KOPT-K1 (cell line): Measurements from ENCODE around the gene UBE2D2.

Source experiments
- H3K27ac ChIP-seq: fragments of 200-600 bp; sonication (generic); 2 replicates; pipeline ENCODE4 v1.5.1; 2016; ENCODE audit warnings: antibody characterized with exemption, mild to moderate bottlenecking, low read depth, low read length; ENCODE audit not compliant: poor library complexity, severe bottlenecking
- H3K36me3 ChIP-seq: fragments of 200-600 bp; sonication (generic); 2 replicates; pipeline ENCODE4 v1.5.1; 2017; ENCODE audit warnings: antibody characterized with exemption, mild to moderate bottlenecking, low read length, moderate library complexity; ENCODE audit not compliant: insufficient read depth
- H3K9me3 ChIP-seq: fragments of 200-600 bp; sonication (generic); 2 replicates; pipeline ENCODE4 v1.5.1; 2017; ENCODE audit warnings: antibody characterized with exemption, low read length, mild to moderate bottlenecking; ENCODE audit not compliant: insufficient read depth, poor library complexity, severe bottlenecking

Gene UBE2D2

DNA sequence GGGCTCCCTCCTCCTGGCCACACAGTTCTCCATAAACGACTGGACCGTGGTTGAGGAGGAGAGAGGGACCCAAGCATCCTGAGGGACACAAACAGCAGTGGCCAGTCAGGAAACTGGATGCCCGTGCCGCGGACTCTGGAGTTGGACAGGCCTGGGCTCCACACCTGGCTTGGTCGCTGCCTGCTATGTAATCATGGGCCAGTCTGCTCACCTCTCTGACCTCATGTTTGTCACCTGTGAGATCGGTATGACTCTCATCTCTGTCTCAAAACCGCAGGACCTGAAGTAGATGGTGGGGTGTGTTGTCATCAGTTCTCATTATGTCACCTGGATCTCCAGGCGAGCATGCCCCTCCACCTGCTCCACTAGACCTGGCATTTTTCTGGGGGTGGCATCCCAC, 101.5 kb downstream of the UBE2D2 start:
- no peak overlapping the region for H3K27ac ChIP-seq
- no peaks in the 10 kb centered on the region for H3K9me3 ChIP-seq
- no peaks in the 10 kb centered on the region; the same call in 1 of the 2 replicates for H3K36me3 ChIP-seq

DNA sequence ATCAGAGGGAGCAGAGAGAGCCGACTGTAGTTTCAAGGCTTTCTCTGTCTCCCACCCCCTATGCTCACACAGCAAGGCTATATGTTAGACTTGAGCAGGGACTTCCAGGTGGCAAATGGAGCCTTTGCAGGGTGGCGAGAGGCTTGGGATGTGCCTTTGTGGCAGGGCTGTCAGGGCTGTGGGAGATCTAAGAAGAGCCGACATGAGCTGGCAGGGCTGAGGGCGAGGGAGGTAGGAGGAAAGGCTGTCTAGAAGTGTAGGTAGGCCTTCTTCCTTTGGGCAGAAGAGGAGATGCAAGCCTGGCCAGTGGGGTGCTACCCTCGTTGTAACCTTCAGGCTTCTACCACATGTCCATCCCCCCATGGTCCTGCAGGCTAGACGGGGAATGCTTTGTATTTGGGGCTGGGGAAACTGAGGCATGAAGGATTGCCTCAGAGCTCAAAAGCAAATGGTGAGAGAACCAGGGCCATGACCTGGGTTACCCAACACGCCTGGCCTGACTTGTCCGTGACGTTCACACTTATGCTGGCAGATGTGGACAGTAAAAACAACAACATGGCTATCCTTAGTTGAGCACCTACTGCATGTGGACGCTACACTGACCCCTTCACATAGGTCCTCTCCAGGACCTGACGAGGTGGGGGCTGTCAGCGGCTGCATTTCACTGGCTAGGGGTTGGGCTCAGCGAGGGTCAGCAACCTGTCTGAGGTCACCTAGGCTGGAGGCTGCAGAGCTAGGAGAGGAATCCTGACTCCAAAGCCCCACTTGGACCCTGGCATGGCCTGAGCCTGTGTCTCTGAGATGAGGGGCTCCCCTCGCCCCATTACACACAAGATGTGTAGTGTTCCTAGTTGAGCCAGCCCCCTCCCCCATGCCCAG, 102.3 kb downstream of the UBE2D2 start:
- peak overlapping the region; percentile 12 for H3K27ac ChIP-seq
- H3K36me3 ChIP-seq, result no peaks in the 10 kb centered on the region; the same call in 1 of the 2 replicates
- H3K9me3 ChIP-seq, result no peaks in the 10 kb centered on the region

DNA sequence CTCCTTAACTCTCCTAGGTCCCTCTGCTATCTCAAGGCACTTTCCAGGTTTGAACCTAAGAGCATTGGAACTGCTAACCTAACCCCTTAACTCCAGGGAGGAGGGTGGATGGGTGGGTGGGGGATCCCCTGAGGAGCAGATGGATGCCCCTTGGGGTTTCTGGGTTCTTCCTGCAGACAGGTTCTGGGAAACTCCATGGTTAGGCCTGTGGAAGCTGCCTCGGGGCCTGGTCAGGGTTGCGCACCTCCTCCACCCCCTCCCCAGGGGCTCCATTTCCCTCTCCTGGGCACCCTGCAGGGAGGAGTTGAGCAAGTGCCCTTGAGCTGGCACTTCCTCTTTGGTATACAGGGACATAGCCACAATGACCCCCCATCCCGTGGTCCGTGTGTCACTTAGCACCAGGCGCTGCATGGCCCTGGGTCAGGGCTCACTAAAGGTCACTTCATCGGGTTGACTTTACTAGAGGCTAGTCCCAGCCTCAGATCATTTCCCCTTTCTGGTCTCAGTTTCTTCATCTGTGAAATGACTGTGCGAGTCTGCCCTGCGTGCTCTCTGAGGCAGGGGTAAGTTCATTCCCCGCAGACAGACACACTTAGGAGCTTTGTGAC, 103.1 kb downstream of the UBE2D2 start:
- Histone ChIP-seq H3K9me3 (no peaks in the 10 kb centered on the region), H3K27ac (peak overlapping the region; percentile 12), H3K36me3 (no peaks in the 10 kb centered on the region; the same call in 1 of the 2 replicates)

DNA sequence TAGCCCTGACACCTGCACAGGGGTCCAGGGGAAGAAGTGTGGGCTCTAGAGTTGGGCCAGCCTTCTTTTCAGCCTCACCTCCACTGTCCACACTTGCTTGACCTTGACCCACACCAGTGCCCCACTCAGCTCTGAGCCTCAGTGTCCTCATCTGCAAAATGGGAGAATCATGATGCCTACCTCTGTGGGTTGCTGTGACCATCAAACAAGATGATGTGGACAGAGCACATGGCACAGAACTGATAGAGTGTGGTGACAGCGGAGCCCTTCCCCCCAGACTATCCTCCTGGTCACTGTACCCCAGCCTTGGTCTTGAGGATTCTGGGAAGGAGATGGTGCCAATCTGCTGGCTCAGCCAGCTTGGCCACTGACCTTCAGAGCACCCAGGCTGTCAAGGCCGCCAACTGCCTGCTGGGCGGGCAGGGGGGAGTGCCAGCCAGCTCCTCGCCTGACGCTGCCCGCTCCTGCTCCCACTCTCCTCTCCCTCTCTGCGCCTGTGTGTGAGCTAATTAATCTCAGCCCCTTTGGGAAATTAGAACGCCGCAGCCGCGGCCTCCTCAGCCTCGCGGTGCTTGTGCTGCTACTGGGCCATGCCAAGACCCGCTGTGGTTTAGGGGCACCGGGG, 103.7 kb downstream of the UBE2D2 start:
- Histone ChIP-seq H3K27ac (peak overlapping the region; percentile 12), H3K9me3 (no peaks in the 10 kb centered on the region), H3K36me3 (no peaks in the 10 kb centered on the region; the same call in 1 of the 2 replicates)

DNA sequence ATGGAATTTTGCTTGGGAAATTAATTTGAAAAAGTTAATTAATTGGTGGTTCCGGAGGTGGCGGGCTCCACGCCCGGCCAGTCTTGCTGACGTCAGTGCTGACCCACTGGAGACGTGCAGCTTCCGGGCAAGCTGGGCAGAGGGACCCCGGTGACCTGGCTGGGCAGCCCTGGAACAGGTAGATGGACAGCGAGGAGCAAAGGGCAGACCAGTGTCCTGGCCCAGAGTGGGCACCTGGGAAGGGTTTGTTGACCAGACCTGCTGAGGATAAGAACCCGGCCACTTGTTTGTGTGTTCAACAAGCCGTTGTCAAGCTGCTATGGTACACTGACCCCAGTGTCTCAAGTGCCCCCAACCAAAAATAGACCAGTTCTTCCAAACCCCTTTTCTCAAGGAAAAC, 104.5 kb downstream of the UBE2D2 start:
- Histone ChIP-seq H3K36me3 (no peaks in the 10 kb centered on the region; the same call in 1 of the 2 replicates), H3K27ac (no peak overlapping the region)

DNA sequence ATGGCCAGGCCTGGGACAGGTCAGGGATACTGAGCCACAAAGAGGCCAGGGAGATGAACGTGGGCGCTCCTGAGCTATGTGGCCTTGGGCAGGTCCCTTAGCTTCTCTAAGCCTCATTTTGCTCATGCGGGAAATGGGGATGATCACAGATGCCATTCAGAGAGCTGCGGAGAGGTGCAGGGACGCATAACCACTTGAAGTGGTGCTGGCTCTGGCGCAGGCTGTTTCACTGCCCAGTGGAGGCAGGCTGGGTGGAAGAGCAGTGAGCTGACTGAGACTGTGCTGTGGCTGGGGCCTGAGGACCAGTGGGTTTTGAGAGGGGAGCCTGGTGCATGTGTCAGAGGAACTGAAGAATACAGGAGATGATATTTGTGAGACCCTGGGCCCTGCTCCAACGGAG, 105.4 kb downstream of the UBE2D2 start:
- Histone ChIP-seq H3K9me3 (no peaks in the 10 kb centered on the region), H3K36me3 (no peaks in the 10 kb centered on the region; the same call in 1 of the 2 replicates), H3K27ac (peak overlapping the region; percentile 95)

More for the DNA sequence above, 104.5 kb downstream of the UBE2D2 start:
- no peaks in the 10 kb centered on the region for H3K9me3 ChIP-seq

DNA sequence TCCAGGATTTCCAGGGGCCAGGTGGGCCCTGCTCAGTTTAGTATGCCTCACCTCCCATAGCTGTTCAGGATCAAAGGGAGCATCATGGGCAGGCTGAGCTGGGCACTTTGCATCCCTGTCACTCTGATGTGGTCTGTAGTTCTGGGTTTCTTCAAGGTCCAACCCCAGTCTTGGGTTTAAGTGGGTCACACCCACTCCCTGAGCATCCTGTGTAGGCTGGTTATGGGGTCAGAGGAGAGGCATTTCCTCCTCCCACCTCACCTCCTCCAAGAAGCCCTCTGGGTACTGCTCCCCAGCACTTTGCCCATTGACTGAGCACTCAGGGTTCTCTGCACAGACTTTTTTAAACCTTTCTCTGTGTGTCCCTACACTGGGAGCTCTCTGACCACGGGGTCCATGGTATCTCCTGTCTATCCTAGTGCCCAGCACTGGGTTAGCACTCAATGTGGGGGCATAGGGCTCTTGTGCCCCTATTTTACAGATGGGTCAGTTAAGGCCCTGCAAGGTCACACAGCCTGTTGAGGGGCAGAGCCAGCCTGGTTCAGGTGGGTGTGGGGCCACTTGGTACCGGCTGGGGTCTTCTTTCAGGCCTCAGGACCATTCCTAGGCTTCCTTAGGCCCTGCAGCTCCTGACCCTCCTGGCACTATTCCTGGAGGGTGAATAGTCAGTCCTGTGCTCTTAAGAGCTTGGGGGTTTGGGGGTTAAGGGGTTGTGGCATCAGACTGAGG, 106.0 kb downstream of the UBE2D2 start:
- H3K36me3 ChIP-seq, result no peaks in the 10 kb centered on the region; the same call in 1 of the 2 replicates
- H3K27ac ChIP-seq, result peak overlapping the region; percentile 95
- H3K9me3 ChIP-seq, result no peaks in the 10 kb centered on the region

DNA sequence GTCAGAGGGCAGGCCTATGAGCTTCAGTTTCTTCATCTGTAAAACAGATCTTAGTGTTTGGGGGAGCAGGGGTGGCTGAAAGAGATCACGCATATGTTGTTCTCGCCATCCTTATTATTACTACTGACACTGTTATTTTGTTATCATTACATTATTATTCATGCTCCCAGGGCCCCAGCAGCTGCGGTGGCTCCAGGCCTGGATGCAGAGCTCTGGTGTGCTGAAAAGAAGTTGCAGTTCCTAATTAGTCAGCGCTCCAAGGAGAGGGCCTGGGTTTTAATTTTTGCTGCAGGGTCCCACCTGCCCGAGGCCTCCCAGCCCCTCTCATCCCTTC, 106.6 kb downstream of the UBE2D2 start:
- Histone ChIP-seq H3K36me3 (no peaks in the 10 kb centered on the region; the same call in 1 of the 2 replicates), H3K9me3 (no peaks in the 10 kb centered on the region), H3K27ac (peak overlapping the region; percentile 95)

DNA sequence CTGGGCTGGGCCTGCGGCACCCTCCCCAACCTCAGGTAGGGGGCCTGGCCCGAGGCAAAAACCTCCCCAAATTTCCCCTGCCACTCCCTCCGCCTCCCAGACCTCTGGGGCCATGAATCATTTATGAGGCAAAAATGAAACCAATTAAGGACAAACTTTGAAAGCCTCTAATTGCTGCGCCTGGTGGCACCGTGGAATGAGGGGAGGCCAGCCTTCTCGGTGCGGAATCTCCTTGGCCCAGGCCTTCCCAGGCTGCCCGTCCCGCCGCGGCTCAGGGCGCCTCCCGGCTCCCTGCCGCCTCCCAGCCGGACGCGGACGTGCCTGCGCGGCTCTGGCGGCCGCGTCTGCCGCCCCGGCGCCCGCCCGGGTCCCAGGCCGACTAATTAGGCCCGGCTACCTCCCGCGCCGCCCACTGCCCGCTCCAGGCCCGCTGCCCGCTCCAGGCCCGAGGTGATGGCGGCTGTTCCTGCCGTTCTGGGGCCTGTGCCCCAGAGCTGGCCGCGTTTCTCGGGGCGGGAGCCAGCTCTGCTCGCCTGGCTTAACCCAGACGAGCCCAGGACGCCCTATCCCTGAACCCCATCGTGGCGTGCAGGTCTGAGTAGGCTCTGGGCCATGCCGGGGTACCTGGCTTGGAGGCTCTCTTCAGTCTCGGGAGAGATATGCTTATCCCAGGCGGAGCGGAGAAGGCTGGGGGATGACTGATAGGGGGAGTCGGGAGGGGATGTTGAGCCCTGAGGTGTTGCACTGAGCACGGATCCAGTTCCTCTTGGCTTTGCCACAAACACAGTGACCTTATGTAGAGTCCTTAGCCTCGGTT, 107.1 kb downstream of the UBE2D2 start:
- no peaks in the 10 kb centered on the region; the same call in 1 of the 2 replicates for H3K36me3 ChIP-seq
- H3K9me3 ChIP-seq, result no peaks in the 10 kb centered on the region
- H3K27ac ChIP-seq, result peak overlapping the region; percentile 95

DNA sequence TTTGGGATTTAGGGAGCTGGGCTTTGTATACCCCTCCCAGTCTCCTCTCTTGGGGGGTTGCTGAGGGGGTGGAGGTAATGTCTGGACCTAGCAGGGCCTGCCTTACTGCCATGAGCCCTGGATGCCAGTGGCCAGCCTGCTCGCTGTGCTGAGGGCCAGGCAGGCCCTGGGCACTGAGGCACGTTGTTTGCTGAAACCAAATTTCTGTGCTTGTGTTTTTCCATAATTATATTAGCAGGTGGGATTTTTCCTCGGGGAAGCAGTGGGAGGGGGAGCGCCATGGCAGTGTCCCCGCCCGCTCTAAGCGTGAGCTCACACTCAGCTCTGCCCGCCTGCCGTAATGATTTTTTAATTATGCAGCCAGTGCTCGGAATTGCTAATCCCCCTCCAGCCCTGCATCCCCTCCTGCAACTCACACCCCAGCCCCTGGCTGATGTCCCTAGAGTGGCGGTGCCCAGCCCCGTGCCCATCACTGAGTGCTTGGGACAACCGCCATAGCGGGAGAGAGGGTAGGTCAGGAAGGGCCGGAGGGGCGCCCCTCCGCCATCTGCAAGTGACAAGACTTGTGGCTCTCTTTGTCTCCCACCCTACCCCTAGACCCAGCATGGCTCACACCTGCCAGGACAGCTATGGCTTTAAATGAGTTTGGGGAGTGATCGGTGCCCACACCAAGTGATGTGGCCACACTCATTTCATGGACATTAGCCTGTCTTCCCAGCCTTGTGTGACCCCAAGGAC, 108.0 kb downstream of the UBE2D2 start:
- H3K9me3 ChIP-seq, result no peaks in the 10 kb centered on the region
- no peaks in the 10 kb centered on the region; the same call in 1 of the 2 replicates for H3K36me3 ChIP-seq
- peak overlapping the region; percentile 95 for H3K27ac ChIP-seq

DNA sequence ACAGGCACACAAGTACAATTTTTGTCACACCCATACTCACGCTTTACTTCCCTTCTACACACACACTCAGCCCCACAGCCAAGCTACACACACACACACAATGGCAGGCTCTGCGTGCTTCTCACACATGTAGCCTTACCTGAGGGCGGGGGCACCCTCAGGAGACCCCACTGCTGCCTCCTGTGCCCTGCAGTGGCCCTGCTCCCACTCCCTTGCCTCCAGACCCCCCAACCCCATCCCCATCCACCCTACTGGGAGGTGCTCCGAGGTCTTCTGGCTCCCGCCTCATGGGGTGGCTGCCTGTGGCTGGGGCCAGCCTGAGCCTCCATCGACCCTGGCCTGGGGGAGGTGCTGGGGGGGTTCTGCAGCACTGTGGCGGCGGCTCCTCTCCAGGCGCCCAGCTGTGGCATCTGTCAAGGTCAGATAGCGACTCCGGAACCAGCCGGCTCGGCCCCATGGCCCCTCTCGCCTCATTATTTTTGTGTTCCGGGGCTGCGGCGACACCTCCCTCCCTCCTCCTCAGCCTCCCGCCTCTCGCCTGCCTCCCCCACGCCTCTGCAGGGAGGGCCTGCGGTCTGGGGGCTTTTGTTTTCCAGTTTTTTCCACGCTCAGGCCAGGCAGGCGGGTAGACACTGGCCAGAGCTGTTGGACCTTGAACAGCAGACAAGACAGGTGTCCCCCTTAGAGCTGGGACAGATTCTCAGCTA, 108.7 kb downstream of the UBE2D2 start:
- Histone ChIP-seq H3K9me3 (no peaks in the 10 kb centered on the region), H3K27ac (peak overlapping the region; percentile 95), H3K36me3 (no peaks in the 10 kb centered on the region; the same call in 1 of the 2 replicates)

DNA sequence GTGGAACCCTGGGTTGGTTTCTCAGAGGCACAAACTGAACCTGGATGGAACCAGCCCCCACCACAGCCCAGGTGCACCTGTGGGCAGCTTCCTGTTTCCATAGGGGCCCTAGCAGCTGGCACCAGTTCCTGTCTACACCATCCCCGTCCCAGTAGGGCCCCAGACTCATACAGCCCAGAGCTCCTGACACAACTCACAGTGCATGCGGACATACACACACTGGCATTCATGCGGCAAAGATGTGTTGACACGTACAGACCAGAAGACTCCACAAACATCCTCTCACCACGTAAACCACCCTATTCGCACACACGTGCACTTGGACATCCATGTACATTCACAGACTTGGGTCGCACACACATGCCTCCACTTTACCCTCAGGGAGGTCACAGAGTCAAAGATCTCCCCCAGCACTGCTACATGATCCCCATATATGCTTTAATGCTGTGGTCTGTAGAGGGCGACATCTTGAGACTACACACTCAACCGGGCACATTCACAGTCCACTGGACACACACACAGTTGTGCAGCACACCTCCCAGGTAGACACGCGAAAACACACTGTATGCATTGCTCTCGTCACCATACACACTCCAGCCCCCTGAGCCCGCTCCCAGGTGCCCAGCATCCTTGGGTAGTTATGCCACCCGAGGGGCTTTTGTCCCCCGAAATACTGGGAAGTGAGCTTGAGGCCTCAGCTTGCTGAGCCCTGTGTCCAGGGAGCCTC, 109.4 kb downstream of the UBE2D2 start:
- Histone ChIP-seq H3K27ac (peak overlapping the region; percentile 95), H3K36me3 (no peaks in the 10 kb centered on the region; the same call in 1 of the 2 replicates), H3K9me3 (no peaks in the 10 kb centered on the region)
